Measurements from ENCODE around the gene NEO1.

Gene NEO1

GRCh38 chr15:73051807-73052652 is at the start of gene NEO1:
NEO1 (plus strand) TSS chr15:73052463; CDS start chr15:73052676, 213 bp downstream.
- peak; percentile 78 for DNase-seq
- ATAC-seq = peak; percentile 79

GRCh38 chr15:73004462-73004861 is 47.8 kb upstream of the NEO1 start:
- ATAC-seq (no peak), DNase-seq (no peak)

- DNase-seq (no peak), ATAC-seq (no peak)
Observed at GRCh38 chr15:73005032-73005431, 47.2 kb upstream of the NEO1 start.

- ATAC-seq (no peak), DNase-seq (no peak)
Observed at GRCh38 chr15:73005446-73005845, 46.8 kb upstream of the NEO1 start.

- DNase-seq (no peak), ATAC-seq (no peak)
Observed at GRCh38 chr15:73006523-73006922, 45.7 kb upstream of the NEO1 start.

- DNase-seq (no peak), ATAC-seq (no peak)
Observed at GRCh38 chr15:73009066-73010056, 42.9 kb upstream of the NEO1 start.

- DNase-seq = no peak
- no peak for ATAC-seq
Observed at GRCh38 chr15:73010154-73011152, 41.8 kb upstream of the NEO1 start.

GRCh38 chr15:73014904-73015303 is 37.4 kb upstream of the NEO1 start:
- DNase-seq = no peak
- ATAC-seq = no peak

- DNase-seq = no peak
- ATAC-seq = no peak
Observed at GRCh38 chr15:73015493-73015892, 36.8 kb upstream of the NEO1 start.

- no peak for ATAC-seq
- no peak for DNase-seq
Observed at GRCh38 chr15:73017987-73018386, 34.3 kb upstream of the NEO1 start.

- ATAC-seq (no peak), DNase-seq (no peak)
Observed at GRCh38 chr15:73019154-73019553, 33.1 kb upstream of the NEO1 start.

GRCh38 chr15:73019601-73020146 is 32.6 kb upstream of the NEO1 start:
- ATAC-seq = no peak

GRCh38 chr15:73021139-73021621 is 31.1 kb upstream of the NEO1 start:
- ATAC-seq = no peak
- DNase-seq = no peak

More at GRCh38 chr15:73019601-73020146, 32.6 kb upstream of the NEO1 start:
- DNase-seq = no peak

GRCh38 chr15:73022161-73022560 is 30.1 kb upstream of the NEO1 start:
- DNase-seq = no peak
- ATAC-seq = no peak

GRCh38 chr15:73023071-73023470 is 29.2 kb upstream of the NEO1 start:
- no peak for DNase-seq
- ATAC-seq = no peak

- ATAC-seq (no peak), DNase-seq (no peak)
Observed at GRCh38 chr15:73024168-73024567, 28.1 kb upstream of the NEO1 start.

- DNase-seq (no peak), ATAC-seq (no peak)
Observed at GRCh38 chr15:73026511-73027054, 25.7 kb upstream of the NEO1 start.

GRCh38 chr15:73028031-73028430 is 24.2 kb upstream of the NEO1 start:
- ATAC-seq = no peak
- no peak for DNase-seq

GRCh38 chr15:73028831-73029451 is 23.3 kb upstream of the NEO1 start:
- no peak for ATAC-seq
- no peak for DNase-seq

- DNase-seq (no peak), ATAC-seq (no peak)
Observed at GRCh38 chr15:73030122-73030679, 22.1 kb upstream of the NEO1 start.

Data from stimulated activated naive CD8-positive, alpha-beta T cell treated with anti-CD3 and anti-CD28 coated beads, Interleukin-15, Interleukin-2, amounts not matched to agents 100 U/mL and 50 U/mL, for 24 hours (primary cell).